ENCODE data around the gene CHST8.
"Not testable (repeated sequence)": the region's sequence is repeated elsewhere in the genome, so short reads cannot be mapped to it uniquely, and the experiment has no call there.

Gene CHST8

DNA sequence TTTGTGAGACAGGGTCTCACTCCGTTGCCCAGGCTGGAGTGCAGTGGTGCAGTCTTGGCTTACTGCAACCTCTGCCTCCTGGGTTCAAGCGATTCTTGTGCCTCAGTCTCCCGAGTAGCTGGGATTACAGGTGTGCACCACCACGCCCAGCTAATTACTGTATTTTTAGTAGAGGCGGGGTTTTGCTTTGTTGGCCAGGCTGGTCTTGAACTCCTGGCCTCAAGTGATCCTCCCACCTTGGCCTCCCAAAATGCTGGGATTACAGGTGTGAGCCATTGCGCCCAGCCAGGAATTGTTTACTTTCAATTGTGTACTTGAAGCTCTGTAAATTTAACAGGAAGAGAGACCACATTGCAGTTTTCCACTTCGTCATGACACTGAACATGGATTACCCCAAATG, 197.3 kb downstream of the CHST8 start:
- H3K27ac ChIP-seq (ENCODE audit: insufficient read depth in 1 of 2, low read depth in 1 of 2, low read length in 2 of 2, poor library complexity in 1 of 2, severe bottlenecking in 2 of 2); H3K9me3 ChIP-seq (ENCODE audit: control extremely low read depth in 1 of 5, control insufficient read depth in 4 of 5, insufficient read depth in 2 of 5, low read depth in 1 of 5, low read length in 4 of 5); H3K27me3 ChIP-seq (replicated peaks in 2 of 5; ENCODE audit: control insufficient read depth in 4 of 5, insufficient read depth in 5 of 5, low read length in 4 of 5); H3K36me3 ChIP-seq (ENCODE audit: control insufficient read depth in 4 of 4, insufficient read depth in 4 of 4, low read length in 3 of 4); DNase-seq: not testable (repeated sequence)
- H3K4me1 ChIP-seq (ENCODE audit: control extremely low read depth in 1 of 4, control insufficient read depth in 4 of 4, insufficient read depth in 4 of 4, low read length in 3 of 4) = peaks cover 3 to 55% (median 47%) of the 10 kb centered on the region in 4 experiments
- peak overlapping the region in 3 of 7 experiments; percentile 63 to 78 (median 71) for H3K4me3 ChIP-seq (ENCODE audit: control insufficient read depth in 1 of 7, extremely low read depth in 1 of 7, insufficient read depth in 4 of 7, low read depth in 2 of 7, low read length in 6 of 7)
- WGBS (ENCODE audit: insufficient coverage) = 83% methylated on average over 3 of the region's 7 CpGs
- ChIA-PET POLR2A (interaction anchor here (0.7 to 1.7 kb wide), 4 partner anchors 22 to 559 kb away, joined by 4 to 12 read pairs (median 6); partner anchors contain the start of gene KCTD15), CTCF (interaction anchor here (1.4 to 3.5 kb wide), 7 partner anchors 15 to 179 kb away, joined by 3 to 13 read pairs (median 6); partner anchors contain the start of gene KCTD15)

- peak overlapping the region in 6 of 7 experiments; percentile 53 to 78 (median 60) for H3K4me3 ChIP-seq (ENCODE audit: control insufficient read depth in 1 of 7, extremely low read depth in 1 of 7, insufficient read depth in 4 of 7, low read depth in 2 of 7, low read length in 6 of 7)
- H3K27me3 ChIP-seq (replicated peaks in 2 of 5; ENCODE audit: control insufficient read depth in 4 of 5, insufficient read depth in 5 of 5, low read length in 4 of 5) = no peaks in the 10 kb centered on the region
- no peaks in the 10 kb centered on the region for H3K36me3 ChIP-seq (ENCODE audit: control insufficient read depth in 4 of 4, insufficient read depth in 4 of 4, low read length in 3 of 4)
- H3K4me1 ChIP-seq (ENCODE audit: control extremely low read depth in 1 of 4, control insufficient read depth in 4 of 4, insufficient read depth in 4 of 4, low read length in 3 of 4) = peaks cover 3 to 55% (median 47%) of the 10 kb centered on the region in 4 experiments
- DNase-seq = no peak
- POLR2A ChIA-PET = interaction anchor here (0.6 to 1.7 kb wide), 4 partner anchors 23 to 315 kb away, joined by 4 to 12 read pairs (median 6); partner anchors contain the start of gene KCTD15
- CTCF ChIA-PET = interaction anchor here (1.4 to 3.5 kb wide), 6 partner anchors 22 to 179 kb away, joined by 3 to 13 read pairs (median 6); partner anchors contain the start of gene KCTD15
- 30% methylated on average over 10 of the region's 10 CpGs for WGBS (ENCODE audit: insufficient coverage)
- H3K9me3 ChIP-seq (ENCODE audit: control extremely low read depth in 1 of 5, control insufficient read depth in 4 of 5, insufficient read depth in 2 of 5, low read depth in 1 of 5, low read length in 4 of 5) = no peaks in the 10 kb centered on the region
- peak overlapping the region in 1 of 2 experiments; percentile 61 for H3K27ac ChIP-seq (ENCODE audit: insufficient read depth in 1 of 2, low read depth in 1 of 2, low read length in 2 of 2, poor library complexity in 1 of 2, severe bottlenecking in 2 of 2)
These were observed 197.7 kb downstream of the CHST8 start for GRCh38 chr19:33819506-33819879.

DNA sequence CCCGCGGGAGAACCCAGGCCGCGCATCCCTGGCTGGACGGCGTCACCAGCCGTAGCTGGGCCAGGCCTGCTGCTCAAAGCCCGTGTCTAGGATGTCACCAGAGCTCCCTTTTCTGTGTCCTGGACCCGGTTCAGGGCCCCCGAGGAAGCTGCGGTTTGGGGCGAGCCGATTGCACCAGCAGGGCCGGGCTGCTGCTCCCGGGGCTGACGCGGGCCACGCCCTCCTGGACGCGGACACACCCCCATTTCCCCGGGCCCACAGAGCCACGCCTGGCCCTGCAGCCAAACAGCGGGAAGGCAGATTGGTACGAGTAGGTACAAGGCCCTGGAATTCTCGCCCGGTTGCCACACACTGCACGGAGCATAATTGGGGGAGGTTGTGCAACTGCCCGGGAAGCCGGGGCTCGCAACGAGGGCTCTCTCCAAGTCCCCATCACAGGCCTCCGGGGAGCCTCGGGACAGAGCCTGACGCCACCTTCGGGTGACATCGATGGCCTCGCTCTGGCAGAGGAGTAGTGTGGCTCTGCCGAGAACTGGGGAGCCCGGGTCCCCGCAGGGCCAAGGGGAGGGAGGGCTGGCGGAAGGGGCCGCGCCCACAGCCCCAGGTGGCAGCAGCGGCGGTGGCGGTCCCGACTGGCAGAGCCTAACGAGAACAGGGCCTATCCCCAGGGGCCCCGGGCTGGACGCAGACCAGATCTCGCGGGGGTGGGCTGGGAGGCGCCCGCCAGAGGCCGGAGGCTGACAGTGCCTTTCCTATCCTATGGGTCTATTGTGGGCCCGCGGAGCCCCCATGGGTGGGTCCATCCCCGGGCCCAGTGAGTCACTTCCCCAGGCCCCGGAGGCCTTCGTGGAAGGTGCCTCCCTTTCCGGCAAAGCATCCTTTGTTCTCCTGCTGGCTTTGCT, 198.4 kb downstream of the CHST8 start:
- Histone ChIP-seq H3K27ac (ENCODE audit: insufficient read depth in 1 of 2, low read depth in 1 of 2, low read length in 2 of 2, poor library complexity in 1 of 2, severe bottlenecking in 2 of 2) (peak overlapping the region in 1 of 2 experiments; percentile 61), H3K4me1 (ENCODE audit: control extremely low read depth in 1 of 4, control insufficient read depth in 4 of 4, insufficient read depth in 4 of 4, low read length in 3 of 4) (peaks cover 3 to 54% (median 47%) of the 10 kb centered on the region in 4 experiments), H3K9me3 (ENCODE audit: control extremely low read depth in 1 of 5, control insufficient read depth in 4 of 5, insufficient read depth in 2 of 5, low read depth in 1 of 5, low read length in 4 of 5) (no peaks in the 10 kb centered on the region), H3K27me3 (replicated peaks in 2 of 5; ENCODE audit: control insufficient read depth in 4 of 5, insufficient read depth in 5 of 5, low read length in 4 of 5) (no peaks in the 10 kb centered on the region), H3K4me3 (ENCODE audit: control insufficient read depth in 1 of 7, extremely low read depth in 1 of 7, insufficient read depth in 4 of 7, low read depth in 2 of 7, low read length in 6 of 7) (peak overlapping the region; percentile 30 to 78 (median 56)), H3K36me3 (ENCODE audit: control insufficient read depth in 4 of 4, insufficient read depth in 4 of 4, low read length in 3 of 4) (no peaks in the 10 kb centered on the region)
- WGBS (ENCODE audit: insufficient coverage) = 0% methylated on average over 56 of the region's 61 CpGs
- ChIA-PET CTCF (interaction anchor here (1.0 to 3.5 kb wide), 8 partner anchors 17 to 178 kb away, joined by 3 to 13 read pairs (median 6); partner anchors contain the start of gene KCTD15), POLR2A (interaction anchor here (0.6 to 1.7 kb wide), 5 partner anchors 23 to 517 kb away, joined by 4 to 12 read pairs (median 4); partner anchors contain the start of genes CEBPA and KCTD15)
- peak; percentile 85 to 93 (median 92) for DNase-seq

DNA sequence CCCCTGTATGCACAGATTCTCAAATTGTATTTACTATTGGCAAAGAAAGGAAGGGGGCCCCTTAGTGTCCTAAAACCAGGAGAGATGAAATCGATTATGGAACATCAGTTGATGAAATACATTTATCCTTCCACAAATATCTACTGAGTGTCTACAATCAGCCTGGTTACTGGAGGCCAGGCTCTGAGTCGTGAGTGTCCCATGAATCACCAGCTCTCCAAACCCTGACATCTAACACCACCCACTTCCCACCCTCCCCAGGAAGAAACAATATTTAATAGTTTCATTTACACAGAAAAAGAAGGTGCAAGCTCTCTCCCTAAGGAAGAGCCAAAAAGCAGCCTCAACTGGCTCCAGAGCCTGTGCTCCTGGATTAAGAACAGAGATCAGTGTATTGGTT, 200.1 kb downstream of the CHST8 start:
- POLR2A ChIA-PET = no interaction called here
- no peak for DNase-seq
- CTCF ChIA-PET = interaction anchor here (1.4 to 2.7 kb wide), 2 partner anchors 27 to 44 kb away, joined by 6 read pairs; no protein-coding TSS in a partner anchor
- WGBS (ENCODE audit: insufficient coverage) = 22% methylated on average over 1 of the region's 2 CpGs
- Histone ChIP-seq H3K4me3 (ENCODE audit: control insufficient read depth in 1 of 7, extremely low read depth in 1 of 7, insufficient read depth in 4 of 7, low read depth in 2 of 7, low read length in 6 of 7) (no peak overlapping the region), H3K27ac (ENCODE audit: insufficient read depth in 1 of 2, low read depth in 1 of 2, low read length in 2 of 2, poor library complexity in 1 of 2, severe bottlenecking in 2 of 2) (no peak overlapping the region), H3K4me1 (ENCODE audit: control extremely low read depth in 1 of 4, control insufficient read depth in 4 of 4, insufficient read depth in 4 of 4, low read length in 3 of 4) (peaks cover 3 to 45% (median 35%) of the 10 kb centered on the region in 4 experiments), H3K36me3 (ENCODE audit: control insufficient read depth in 4 of 4, insufficient read depth in 4 of 4, low read length in 3 of 4) (no peaks in the 10 kb centered on the region), H3K27me3 (replicated peaks in 2 of 5; ENCODE audit: control insufficient read depth in 4 of 5, insufficient read depth in 5 of 5, low read length in 4 of 5) (no peaks in the 10 kb centered on the region), H3K9me3 (ENCODE audit: control extremely low read depth in 1 of 5, control insufficient read depth in 4 of 5, insufficient read depth in 2 of 5, low read depth in 1 of 5, low read length in 4 of 5) (no peaks in the 10 kb centered on the region)
